K562 (cell line): ENCODE measurements around the gene LRRC41.

ENCODE experiments used
- KDM1A ChIP-seq, 2 experiments: fragments of 450-650 bp; IDR thresholded peaks; 2 replicates each; pipeline ENCODE4 v1.6.1; 2016; ENCODE audit warnings: mild to moderate bottlenecking in 2 of 2
- POLR2G ChIP-seq: fragments of 200-400 bp; formaldehyde crosslinking; IDR thresholded peaks from 2 replicates; pipeline ENCODE4 v1.6.1; 2017; ENCODE audit warnings: low read depth, mild to moderate bottlenecking, antibody characterized with exemption, low read length, moderate library complexity
- ZNF274 ChIP-seq: IDR thresholded peaks from 2 replicates; pipeline ENCODE4 v1.6.1; 2011; ENCODE audit warnings: low read depth, mild to moderate bottlenecking, low read length, moderate library complexity, borderline replicate concordance
- ZNF431 ChIP-seq: sonication (generic); formaldehyde crosslinking; IDR thresholded peaks from 2 replicates; pipeline ENCODE4 v1.8.0; 2022; ENCODE audit warnings: mild to moderate bottlenecking, missing genetic modification reagents
- TF ChIP-seq, protein P1 (sequence below), 3 experiments: IDR thresholded peaks in 2 of 3; conservative IDR thresholded peaks in 1 of 3; 2 replicates each; pipeline ENCODE4 v1.5.1; 2011 to 2012; ENCODE audit warnings: low read length in 3 of 3, mild to moderate bottlenecking in 3 of 3, control low read depth in 2 of 3, improper control_type of control experiment in 1 of 3, inconsistent platforms in 1 of 3, low read depth in 1 of 3, mixed read lengths in 1 of 3, moderate library complexity in 1 of 3; ENCODE audit not compliant: insufficient read depth in 2 of 3
- TF ChIP-seq, protein P2 (sequence below): sonication (generic); formaldehyde crosslinking; IDR thresholded peaks from 2 replicates; pipeline ENCODE4 v1.8.1; 2022; ENCODE audit warnings: missing genetic modification reagents

DNA sequence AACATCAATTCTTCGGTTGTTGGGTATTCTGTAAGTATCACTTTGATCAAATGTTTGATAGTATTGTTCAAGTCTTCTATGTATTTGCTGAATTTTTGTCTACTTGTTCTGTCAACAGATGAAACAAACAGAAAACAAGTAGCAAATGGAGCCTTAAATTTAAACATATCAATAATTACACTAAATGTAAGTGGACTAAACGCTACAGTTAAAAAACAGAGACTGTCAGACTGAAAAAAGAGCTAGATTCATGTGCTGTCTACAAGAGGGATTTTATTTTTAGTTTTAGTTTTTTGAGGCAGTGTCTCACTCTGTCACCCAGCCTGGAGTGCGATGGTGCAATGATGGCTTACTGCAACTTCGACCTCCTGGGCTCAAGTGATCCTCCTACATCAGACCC, 66.5 kb downstream of the LRRC41 start:
- no peak for TF ChIP-seq KDM1A (IDR thresholded peaks at IDR 0.05)
- TF ChIP-seq, protein P1, sequence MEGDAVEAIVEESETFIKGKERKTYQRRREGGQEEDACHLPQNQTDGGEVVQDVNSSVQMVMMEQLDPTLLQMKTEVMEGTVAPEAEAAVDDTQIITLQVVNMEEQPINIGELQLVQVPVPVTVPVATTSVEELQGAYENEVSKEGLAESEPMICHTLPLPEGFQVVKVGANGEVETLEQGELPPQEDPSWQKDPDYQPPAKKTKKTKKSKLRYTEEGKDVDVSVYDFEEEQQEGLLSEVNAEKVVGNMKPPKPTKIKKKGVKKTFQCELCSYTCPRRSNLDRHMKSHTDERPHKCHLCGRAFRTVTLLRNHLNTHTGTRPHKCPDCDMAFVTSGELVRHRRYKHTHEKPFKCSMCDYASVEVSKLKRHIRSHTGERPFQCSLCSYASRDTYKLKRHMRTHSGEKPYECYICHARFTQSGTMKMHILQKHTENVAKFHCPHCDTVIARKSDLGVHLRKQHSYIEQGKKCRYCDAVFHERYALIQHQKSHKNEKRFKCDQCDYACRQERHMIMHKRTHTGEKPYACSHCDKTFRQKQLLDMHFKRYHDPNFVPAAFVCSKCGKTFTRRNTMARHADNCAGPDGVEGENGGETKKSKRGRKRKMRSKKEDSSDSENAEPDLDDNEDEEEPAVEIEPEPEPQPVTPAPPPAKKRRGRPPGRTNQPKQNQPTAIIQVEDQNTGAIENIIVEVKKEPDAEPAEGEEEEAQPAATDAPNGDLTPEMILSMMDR (IDR thresholded peaks at IDR 0.05 in 2 of 3, conservative IDR thresholded peaks at IDR 0.05 in 1 of 3; ENCODE audit: insufficient read depth in 2 of 3, low read depth in 1 of 3, low read length in 3 of 3), result no peak
- TF ChIP-seq POLR2G, result no peak
- TF ChIP-seq, protein P2, sequence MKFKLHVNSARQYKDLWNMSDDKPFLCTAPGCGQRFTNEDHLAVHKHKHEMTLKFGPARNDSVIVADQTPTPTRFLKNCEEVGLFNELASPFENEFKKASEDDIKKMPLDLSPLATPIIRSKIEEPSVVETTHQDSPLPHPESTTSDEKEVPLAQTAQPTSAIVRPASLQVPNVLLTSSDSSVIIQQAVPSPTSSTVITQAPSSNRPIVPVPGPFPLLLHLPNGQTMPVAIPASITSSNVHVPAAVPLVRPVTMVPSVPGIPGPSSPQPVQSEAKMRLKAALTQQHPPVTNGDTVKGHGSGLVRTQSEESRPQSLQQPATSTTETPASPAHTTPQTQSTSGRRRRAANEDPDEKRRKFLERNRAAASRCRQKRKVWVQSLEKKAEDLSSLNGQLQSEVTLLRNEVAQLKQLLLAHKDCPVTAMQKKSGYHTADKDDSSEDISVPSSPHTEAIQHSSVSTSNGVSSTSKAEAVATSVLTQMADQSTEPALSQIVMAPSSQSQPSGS, result no peak
- no peak for TF ChIP-seq ZNF431 (CRISPR knock-in tag)
- TF ChIP-seq ZNF274, result no peak
